IMR-90 (cell line): Measurements from ENCODE around the gene AGXT. TPM values are rescaled to one million over a fixed set of nuclear protein-coding genes. Genes with fewer than 3 reads are reported as not detected.

Experiments
- ATAC-seq: fragments of 200-7000 bp; cut with Tn5 transposase; 2 replicates; pipeline ENCODE4 v1.9.1; 2020; ENCODE audit warnings: low read depth, mild to moderate bottlenecking, moderate library complexity
- BruUV-seq: library from RNA; stranded (reverse); fragments of 400-500 nt; replicated peaks from 2 replicates; lab custom pipeline; 2021; lab: Mats Ljungman, UMichigan
- CTCF ChIA-PET: fragments of 300-600 bp; formaldehyde crosslinking; extraction: SDS; loops from one replicate; lab custom pipeline; 2021; ENCODE audit warnings: antibody characterized with exemption; lab: Yijun Ruan, JAX
- POLR2A ChIA-PET: fragments of 300-600 bp; sonication (Branson Sonifier 250); formaldehyde crosslinking; loops from one replicate; lab custom pipeline; 2022; ENCODE audit warnings: antibody characterized with exemption; ENCODE audit not compliant: unreplicated experiment; lab: Charles Lee
- DNase-seq: peaks from one replicate; pipeline ENCODE4 v3.0.0; 2013
- H2AFZ ChIP-seq: replicated peaks from 2 replicates; pipeline ENCODE3; 2013; ENCODE audit warnings: low read length, mild to moderate bottlenecking; ENCODE audit not compliant: poor library complexity
- H2AK5ac ChIP-seq: 2 replicates; pipeline ENCODE4 v1.6.1; 2013; ENCODE audit warnings: low read depth, low read length, inconsistent platforms
- H2AK9ac ChIP-seq: replicated peaks from 2 replicates; pipeline ENCODE3; 2013; ENCODE audit warnings: mild to moderate bottlenecking, low read depth, low read length, moderate library complexity; ENCODE audit not compliant: poor library complexity
- H2BK120ac ChIP-seq: 2 replicates; pipeline ENCODE4 v1.6.1; 2013; ENCODE audit warnings: low read depth, low read length, inconsistent platforms
- H2BK15ac ChIP-seq: 3 replicates; pipeline ENCODE4 v1.6.1; 2013; ENCODE audit warnings: low read depth, low read length, inconsistent platforms
- H2BK20ac ChIP-seq: 2 replicates; pipeline ENCODE4 v1.6.1; 2013; ENCODE audit warnings: low read depth, mild to moderate bottlenecking, inconsistent platforms, low read length, moderate library complexity
- H2BK5ac ChIP-seq: 2 replicates; pipeline ENCODE4 v1.6.1; 2013; ENCODE audit warnings: mild to moderate bottlenecking, low read depth, low read length, inconsistent platforms; ENCODE audit not compliant: poor library complexity, severe bottlenecking
- H3K14ac ChIP-seq: replicated peaks from 2 replicates; pipeline ENCODE4 v1.6.1; 2013; ENCODE audit warnings: low read depth, low read length, inconsistent platforms
- H3K18ac ChIP-seq: 2 replicates; pipeline ENCODE4 v1.6.1; 2013; ENCODE audit warnings: low read depth, low read length, control low read depth
- H3K23ac ChIP-seq: 2 replicates; pipeline ENCODE4 v1.6.1; 2013; ENCODE audit warnings: low read depth, low read length, inconsistent platforms
- H3K27ac ChIP-seq: 2 replicates; pipeline ENCODE4 v1.5.1; 2013; ENCODE audit warnings: mild to moderate bottlenecking, control low read depth, low read length; ENCODE audit not compliant: insufficient read depth
- H3K27me3 ChIP-seq: 2 replicates; pipeline ENCODE4 v1.6.1; 2013; ENCODE audit warnings: low read length; ENCODE audit not compliant: control insufficient read depth, insufficient read depth
- H3K36me3 ChIP-seq: 2 replicates; pipeline ENCODE4 v1.6.1; 2013; ENCODE audit warnings: low read length, mixed read lengths; ENCODE audit not compliant: control insufficient read depth, insufficient read depth
- H3K4ac ChIP-seq: 2 replicates; pipeline ENCODE4 v1.6.1; 2013; ENCODE audit warnings: low read depth, low read length, inconsistent platforms
- H3K4me1 ChIP-seq: 2 replicates; pipeline ENCODE4 v1.6.1; 2013; ENCODE audit warnings: low read length, mixed read lengths; ENCODE audit not compliant: control insufficient read depth, insufficient read depth
- H3K4me2 ChIP-seq: 2 replicates; pipeline ENCODE4 v1.6.1; 2013; ENCODE audit warnings: low read depth, mild to moderate bottlenecking, control low read depth, low read length, moderate library complexity
- H3K4me3 ChIP-seq: 2 replicates; pipeline ENCODE4 v1.5.1; 2013; ENCODE audit warnings: low read depth, mild to moderate bottlenecking, control low read depth, low read length, moderate library complexity; ENCODE audit not compliant: insufficient read depth
- H3K56ac ChIP-seq: 2 replicates; pipeline ENCODE4 v1.6.1; 2013; ENCODE audit warnings: low read length, inconsistent platforms; ENCODE audit not compliant: insufficient read depth; ENCODE audit errors: extremely low read depth
- H3K79me1 ChIP-seq, 2 experiments: 2 replicates each; pipeline ENCODE4 v1.6.1; 2013; ENCODE audit warnings: low read length in 2 of 2, inconsistent platforms in 1 of 2, low read depth in 1 of 2
- H3K9ac ChIP-seq: 2 replicates; pipeline ENCODE4 v1.6.1; 2013; ENCODE audit warnings: low read depth, low read length, control low read depth
- H3K9me1 ChIP-seq: 2 replicates; pipeline ENCODE4 v1.6.1; 2013; ENCODE audit warnings: low read length, inconsistent platforms; ENCODE audit not compliant: insufficient read depth
- H3K9me3 ChIP-seq: 2 replicates; pipeline ENCODE4 v1.6.1; 2013; ENCODE audit warnings: low read length; ENCODE audit not compliant: control insufficient read depth, insufficient read depth
- H4K20me1 ChIP-seq: 2 replicates; pipeline ENCODE4 v1.6.1; 2013; ENCODE audit warnings: low read length, inconsistent platforms; ENCODE audit not compliant: insufficient read depth
- H4K5ac ChIP-seq: 2 replicates; pipeline ENCODE4 v1.6.1; 2013; ENCODE audit warnings: mild to moderate bottlenecking, low read depth, low read length, control low read depth
- H4K8ac ChIP-seq, 2 experiments: 2 replicates each; pipeline ENCODE4 v1.6.1; 2013; ENCODE audit warnings: low read depth in 2 of 2, low read length in 2 of 2, control low read depth in 1 of 2, inconsistent platforms in 1 of 2
- H4K91ac ChIP-seq: 2 replicates; pipeline ENCODE4 v1.6.1; 2013; ENCODE audit warnings: low read depth, low read length, inconsistent platforms; ENCODE audit not compliant: insufficient read depth
- RAD21 ChIP-seq: IDR thresholded peaks from 2 replicates; pipeline ENCODE4 v1.6.1; 2012; ENCODE audit warnings: low read length, improper control_type of control experiment
- RCOR1 ChIP-seq: IDR thresholded peaks from 2 replicates; pipeline ENCODE4 v1.6.1; 2012; ENCODE audit warnings: mild to moderate bottlenecking, low read length, improper control_type of control experiment; ENCODE audit not compliant: insufficient replicate concordance
- WGBS, 2 experiments: methylation state at CpG; one replicate each; pipeline versions ENCODE4 v1.1.5 to v1.1.7; 2013; ENCODE audit warnings: missing lambda C conversion rate in 2 of 2; ENCODE audit not compliant: insufficient read length in 1 of 2; ENCODE audit errors: extremely low coverage in 2 of 2; 5-methylcytosine and 5-hydroxymethylcytosine counted together
- dilution Hi-C: fragments of 300-500 bp; cut with HindIII; formaldehyde crosslinking; loops from one replicate; pipeline ENCODE4 v1.14.3; 2018; ENCODE audit warnings: low sequenced_read_pairs; ENCODE audit not compliant: unreplicated experiment
- in situ Hi-C: fragments of 300-500 bp; cut with MboI; formaldehyde crosslinking; loops from 3 replicates; pipeline ENCODE4 v1.14.3; 2019; ENCODE audit warnings: low sequenced_read_pairs, inconsistent platforms, mixed read lengths
- intact Hi-C: fragments of 100-400 bp; cut with micrococcal nuclease; formaldehyde crosslinking; loops from 2 replicates; pipeline ENCODE4 v1.10.0; 2022
- polyA plus RNA-seq, 3 experiments: library from polyadenylated mRNA; depleted of rRNA; stranded (reverse); fragments of >200 nt; gene quantifications; 2 replicates each; pipeline ENCODE4 v1.2.3, GENCODE V29; 2012; ENCODE audit warnings: low replicate concordance in 1 of 3
- total RNA-seq: library from RNA; depleted of rRNA; stranded (reverse); fragments of >200 nt; gene quantifications from 2 replicates; pipeline ENCODE4 v1.2.3, GENCODE V29; 2012
- TF ChIP-seq, protein P1 (sequence below): conservative IDR thresholded peaks from 2 replicates; pipeline ENCODE4 v1.5.1; 2012; ENCODE audit warnings: mild to moderate bottlenecking, low read depth, low read length, improper control_type of control experiment

The AGXT gene
- total and polyA plus RNA-seq, 2 of the 4 experiments (the other 2 are of a cell fraction): not detected

DNA sequence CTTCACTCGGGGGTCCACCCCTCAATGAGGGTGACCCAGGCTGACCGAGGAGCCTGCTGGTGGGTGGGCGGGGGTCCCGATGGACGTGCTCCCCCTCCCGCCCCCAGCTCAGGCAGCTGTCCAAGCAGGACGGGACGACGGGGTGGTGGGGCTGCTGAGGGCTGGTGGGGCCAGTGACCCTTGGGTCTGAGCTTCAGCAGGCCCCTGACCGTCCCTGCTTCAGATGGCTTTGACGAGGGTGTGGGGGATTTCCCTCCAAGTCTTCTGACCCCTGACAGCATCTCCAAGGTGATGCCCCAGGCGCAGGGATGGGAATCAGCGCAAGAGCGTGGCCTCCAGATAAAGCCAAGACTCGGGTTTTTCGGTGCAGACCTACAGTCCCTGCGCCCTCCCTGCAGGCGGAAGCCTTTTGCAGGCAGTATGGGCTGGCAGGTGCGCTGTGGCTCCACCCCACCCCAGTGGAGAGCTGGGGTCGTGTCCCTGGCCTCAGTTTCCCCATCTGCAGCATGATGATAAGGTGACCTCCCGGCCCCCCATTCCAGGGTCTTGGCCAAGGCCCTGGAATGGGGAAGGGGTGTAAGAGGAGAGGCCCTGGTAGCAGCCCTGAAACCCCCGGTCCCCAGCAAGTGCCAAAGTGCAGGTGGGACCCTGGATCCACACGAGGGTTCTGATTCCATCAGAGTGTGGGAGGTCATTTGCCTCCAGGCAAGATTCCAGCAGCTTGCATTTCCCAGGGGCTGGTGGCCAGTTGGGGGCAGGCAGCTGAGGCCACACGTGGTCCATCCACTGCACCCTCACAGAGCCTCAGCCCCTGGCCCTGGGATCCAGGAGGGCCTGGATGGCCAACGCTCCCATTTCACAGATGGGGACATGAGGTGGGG, 46.3 kb downstream of the AGXT start:
- dilution Hi-C loops (no loop called here), intact Hi-C loops (loop anchor here (1.0 to 5.0 kb wide), 6 partner anchors 84 to 302 kb away; partner anchors contain the start of genes MTERF4, PPP1R7 and SNED1), in situ Hi-C loops (loop anchor here (5.0 kb wide), 1 partner anchor 72 kb away; no protein-coding TSS in a partner anchor)
- POLR2A ChIA-PET: interaction anchor here (0.6 kb wide), 1 partner anchor 315 kb away, joined by 3 read pairs; no protein-coding TSS in a partner anchor
- H3K36me3 ChIP-seq: no peaks in the 10 kb centered on the region
- no peak overlapping the region for H3K4me2 ChIP-seq
- no peak overlapping the region for H3K14ac ChIP-seq
- H2BK15ac ChIP-seq: peak overlapping the region; percentile 26; the same call in 2 of the 3 replicates
- peaks cover 38% of the 10 kb centered on the region for H3K4me1 ChIP-seq
- no peak for ATAC-seq
- peak overlapping the region; percentile 47 for H3K4ac ChIP-seq
- no peak overlapping the region for H3K9ac ChIP-seq
- no peak overlapping the region for H2BK5ac ChIP-seq
- H2AK9ac ChIP-seq: peak overlapping the region; percentile 81
- H4K91ac ChIP-seq: peak overlapping the region; percentile 48
- no peaks in the 10 kb centered on the region for H3K9me3 ChIP-seq
- H2BK20ac ChIP-seq: peak overlapping the region; percentile 42; the same call in 1 of the 2 replicates
- BruUV-seq: no TSS peak
- H4K5ac ChIP-seq: no peak overlapping the region
- peak overlapping the region; percentile 69 for H2AK5ac ChIP-seq
- no peak overlapping the region for H3K18ac ChIP-seq
- peak overlapping the region in 1 of 2 experiments; percentile 91; a peak in 1 of 4 replicates for H4K8ac ChIP-seq
- WGBS, 2 experiments: 91% methylated on average over 6 of the region's 25 CpGs; no CpG with 5 or more reads in 1 of the 2 experiments
- H2AFZ ChIP-seq: peak overlapping the region; percentile 22
- H2BK120ac ChIP-seq: peak overlapping the region; percentile 46
- no peak overlapping the region for H3K56ac ChIP-seq
- H3K27ac ChIP-seq: no peak overlapping the region
- DNase-seq: no peak
- no peak for TF ChIP-seq RCOR1
- TF ChIP-seq RAD21: no peak
- TF ChIP-seq, protein P1, sequence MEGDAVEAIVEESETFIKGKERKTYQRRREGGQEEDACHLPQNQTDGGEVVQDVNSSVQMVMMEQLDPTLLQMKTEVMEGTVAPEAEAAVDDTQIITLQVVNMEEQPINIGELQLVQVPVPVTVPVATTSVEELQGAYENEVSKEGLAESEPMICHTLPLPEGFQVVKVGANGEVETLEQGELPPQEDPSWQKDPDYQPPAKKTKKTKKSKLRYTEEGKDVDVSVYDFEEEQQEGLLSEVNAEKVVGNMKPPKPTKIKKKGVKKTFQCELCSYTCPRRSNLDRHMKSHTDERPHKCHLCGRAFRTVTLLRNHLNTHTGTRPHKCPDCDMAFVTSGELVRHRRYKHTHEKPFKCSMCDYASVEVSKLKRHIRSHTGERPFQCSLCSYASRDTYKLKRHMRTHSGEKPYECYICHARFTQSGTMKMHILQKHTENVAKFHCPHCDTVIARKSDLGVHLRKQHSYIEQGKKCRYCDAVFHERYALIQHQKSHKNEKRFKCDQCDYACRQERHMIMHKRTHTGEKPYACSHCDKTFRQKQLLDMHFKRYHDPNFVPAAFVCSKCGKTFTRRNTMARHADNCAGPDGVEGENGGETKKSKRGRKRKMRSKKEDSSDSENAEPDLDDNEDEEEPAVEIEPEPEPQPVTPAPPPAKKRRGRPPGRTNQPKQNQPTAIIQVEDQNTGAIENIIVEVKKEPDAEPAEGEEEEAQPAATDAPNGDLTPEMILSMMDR: no peak
- H3K23ac ChIP-seq: no peak overlapping the region
- H3K79me1 ChIP-seq: no peaks in the 10 kb centered on the region
- no peaks in the 10 kb centered on the region for H4K20me1 ChIP-seq
- CTCF ChIA-PET: interaction anchor here (0.6 kb wide), 1 partner anchor 85 kb away, joined by 3 read pairs; no protein-coding TSS in a partner anchor
- no peaks in the 10 kb centered on the region for H3K27me3 ChIP-seq
- peaks cover 3% of the 10 kb centered on the region; the same call in 1 of the 2 replicates for H3K9me1 ChIP-seq
- no peak overlapping the region for H3K4me3 ChIP-seq
